Esophagus squamous epithelium (tissue), 5 donors: ENCODE measurements around the gene COL23A1. TPM values are rescaled to one million over a fixed set of nuclear protein-coding genes. Genes with fewer than 3 reads are reported as not detected.

Source experiments
- DNase-seq: peaks from one replicate; lab custom pipeline; 2025; lab: John Stamatoyannopoulos, UW
- H3K27ac ChIP-seq, 4 donors: fragments of 200-600 bp; sonication (generic); one replicate each; pipeline ENCODE4 v1.5.1; 2016 to 2019; ENCODE audit warnings: mild to moderate bottlenecking in 1 of 4
- H3K27me3 ChIP-seq, 4 donors: fragments of 200-600 bp; sonication (generic); 1 replicate in 3 of 4; 2 replicates in 1 of 4; pipeline versions ENCODE4 v1.5.1 to v1.6.0; 2017 to 2021; ENCODE audit warnings: antibody characterized with exemption in 1 of 4
- H3K36me3 ChIP-seq, 3 donors: fragments of 200-600 bp; sonication (generic); one replicate each; pipeline ENCODE4 v1.5.1; 2016 to 2019
- H3K4me1 ChIP-seq, 3 donors: fragments of 200-600 bp; sonication (generic); one replicate each; pipeline ENCODE4 v1.5.1; 2017 to 2019
- H3K4me3 ChIP-seq, 4 donors: fragments of 200-600 bp; sonication (generic); 1 replicate in 3 of 4; 2 replicates in 1 of 4; pipeline ENCODE4 v1.5.1; 2016 to 2019; ENCODE audit warnings: mild to moderate bottlenecking in 2 of 4, moderate library complexity in 1 of 4
- H3K9me3 ChIP-seq, 3 donors: fragments of 200-600 bp; sonication (generic); one replicate each; pipeline ENCODE4 v1.5.1; 2016 to 2019
- POLR2A ChIP-seq, 4 donors: fragments of 450-650 bp; IDR thresholded peaks; one replicate each; pipeline ENCODE4 v1.6.1; 2017; ENCODE audit warnings: antibody characterized with exemption in 4 of 4, mild to moderate bottlenecking in 4 of 4, moderate library complexity in 3 of 4
- WGBS, 2 donors: methylation state at CpG; one replicate each; pipeline ENCODE4 v1.1.5; 2018; 5-methylcytosine and 5-hydroxymethylcytosine counted together
- intact Hi-C: fragments of 100-400 bp; cut with DNase I; formaldehyde crosslinking; loops from one replicate; pipeline ENCODE4 v1.15.0; 2022
- total RNA-seq, 4 donors: library from RNA; depleted of rRNA; stranded (reverse); fragments of >200 nt; gene quantifications; one replicate each; pipeline ENCODE4 v1.1.0, GENCODE V29; 2016
- TF ChIP-seq, protein P1 (sequence below), 6 experiments: fragments of 450-650 bp in 4 of 6; fragments of 200-600 bp in 2 of 6; sonication (generic) in 2 of 6; IDR thresholded peaks; one replicate each; pipeline ENCODE4 v1.5.1; 2016 to 2019; ENCODE audit warnings: antibody characterized with exemption in 6 of 6, mild to moderate bottlenecking in 4 of 6, moderate library complexity in 4 of 6
- donor health status: DM: yes; HTN: yes; CAD: no.

Gene COL23A1
- total RNA-seq, 4 donors from 2014 or later = 0.41 to 1.5 (median 0.44) TPM; not detected in 1

DNA sequence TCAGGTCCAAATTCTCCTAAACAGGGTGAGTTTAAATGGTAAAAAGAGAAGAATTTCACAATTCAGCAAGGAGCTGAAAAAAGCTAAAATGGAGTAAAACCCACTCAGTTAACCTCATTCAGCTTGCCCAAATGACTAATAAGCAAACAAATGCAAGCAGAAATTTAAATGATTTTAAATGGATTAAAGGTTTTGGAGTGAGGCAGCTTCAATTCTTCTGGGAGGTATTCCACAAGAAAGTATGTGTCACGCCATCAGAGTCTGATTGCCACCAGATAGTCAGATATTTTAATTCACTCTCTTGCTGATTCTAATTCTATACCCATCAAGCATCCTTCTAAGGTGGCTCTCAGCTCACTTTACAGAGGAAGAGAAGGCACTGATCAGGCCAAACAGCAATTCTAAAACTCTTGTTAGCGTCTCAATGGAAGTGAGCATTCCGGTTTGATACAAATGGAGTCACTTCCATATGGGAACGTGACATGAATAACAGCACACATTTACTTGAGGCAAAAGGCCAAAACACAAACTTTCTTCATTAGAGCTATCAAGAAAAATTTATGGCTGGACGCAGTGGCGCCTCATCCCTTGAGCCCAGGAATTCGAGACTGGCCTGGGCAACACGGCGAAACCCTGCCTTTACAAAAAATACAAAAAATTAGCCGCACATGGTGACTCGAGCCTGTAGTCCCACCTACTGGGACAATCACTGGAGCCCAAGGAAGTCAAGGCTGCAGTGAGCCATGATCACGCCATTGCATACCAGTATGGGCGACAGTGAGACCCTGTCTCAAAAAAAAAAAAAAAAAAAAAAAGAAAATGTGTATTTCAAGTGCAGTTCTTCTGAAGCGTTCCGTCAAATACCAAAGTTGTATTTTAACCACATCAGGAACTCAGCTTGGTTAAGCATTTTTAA, 34.7 kb upstream of the COL23A1 start:
- Histone ChIP-seq H3K36me3 (peaks cover 0 to 36% (median 0%) of the 10 kb centered on the region in 3 donors), H3K9me3 (no peaks in the 10 kb centered on the region), H3K4me3 (peak overlapping the region; percentile 69 to 98 (median 91)), H3K27me3 (no peaks in the 10 kb centered on the region), H3K27ac (peak overlapping the region in 2 of 4 donors; percentile 93 to 99), H3K4me1 (peaks cover 10 to 51% (median 18%) of the 10 kb centered on the region in 3 donors)
- DNase-seq = no peak
- intact Hi-C loops = no loop called here
- TF ChIP-seq POLR2A (IDR thresholded peaks at IDR 0.05) = no peak
- TF ChIP-seq, protein P1, sequence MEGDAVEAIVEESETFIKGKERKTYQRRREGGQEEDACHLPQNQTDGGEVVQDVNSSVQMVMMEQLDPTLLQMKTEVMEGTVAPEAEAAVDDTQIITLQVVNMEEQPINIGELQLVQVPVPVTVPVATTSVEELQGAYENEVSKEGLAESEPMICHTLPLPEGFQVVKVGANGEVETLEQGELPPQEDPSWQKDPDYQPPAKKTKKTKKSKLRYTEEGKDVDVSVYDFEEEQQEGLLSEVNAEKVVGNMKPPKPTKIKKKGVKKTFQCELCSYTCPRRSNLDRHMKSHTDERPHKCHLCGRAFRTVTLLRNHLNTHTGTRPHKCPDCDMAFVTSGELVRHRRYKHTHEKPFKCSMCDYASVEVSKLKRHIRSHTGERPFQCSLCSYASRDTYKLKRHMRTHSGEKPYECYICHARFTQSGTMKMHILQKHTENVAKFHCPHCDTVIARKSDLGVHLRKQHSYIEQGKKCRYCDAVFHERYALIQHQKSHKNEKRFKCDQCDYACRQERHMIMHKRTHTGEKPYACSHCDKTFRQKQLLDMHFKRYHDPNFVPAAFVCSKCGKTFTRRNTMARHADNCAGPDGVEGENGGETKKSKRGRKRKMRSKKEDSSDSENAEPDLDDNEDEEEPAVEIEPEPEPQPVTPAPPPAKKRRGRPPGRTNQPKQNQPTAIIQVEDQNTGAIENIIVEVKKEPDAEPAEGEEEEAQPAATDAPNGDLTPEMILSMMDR (IDR thresholded peaks at IDR 0.05) = no peak
- WGBS, 2 donors = 14 to 21% methylated on average over 15 of the region's 15 CpGs

DNA sequence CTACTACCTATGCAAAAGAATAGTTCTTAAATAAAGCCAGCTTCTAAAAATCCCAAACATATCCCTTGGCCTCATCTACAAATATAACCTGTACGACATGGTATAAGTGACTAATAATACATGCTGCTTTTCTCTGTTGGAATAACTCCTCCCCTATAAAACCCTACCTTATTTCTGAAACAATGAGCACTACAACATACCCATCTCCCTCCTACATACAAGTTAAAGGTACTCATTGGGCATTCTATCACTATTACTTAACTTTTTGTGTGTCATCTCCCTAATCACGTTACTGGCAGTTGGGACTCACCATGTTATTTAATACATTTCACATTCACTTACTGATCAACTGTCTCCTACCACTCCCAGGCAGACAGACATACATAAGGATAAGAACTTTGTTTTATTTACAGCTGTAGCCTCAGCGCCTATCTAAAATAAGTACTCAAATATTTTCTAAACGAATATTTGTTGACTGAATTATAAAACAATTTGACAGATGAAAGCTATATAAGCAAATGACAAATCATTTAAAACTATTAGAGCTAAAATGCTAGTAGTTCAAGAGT, 32.6 kb upstream of the COL23A1 start:
- 61 to 65% methylated on average over 4 of the region's 4 CpGs for WGBS, 2 donors
- no peak for DNase-seq
- intact Hi-C loops = no loop called here
- Histone ChIP-seq H3K9me3 (no peaks in the 10 kb centered on the region), H3K27me3 (no peaks in the 10 kb centered on the region), H3K4me3 (no peak overlapping the region), H3K27ac (peak overlapping the region in 1 of 4 donors; percentile 1), H3K4me1 (peaks cover 10 to 56% (median 18%) of the 10 kb centered on the region in 3 donors), H3K36me3 (peaks cover 9 to 57% (median 9%) of the 10 kb centered on the region in 3 donors)
- TF ChIP-seq, protein P1 (IDR thresholded peaks at IDR 0.05) = no peak
- TF ChIP-seq POLR2A (IDR thresholded peaks at IDR 0.05) = no peak

DNA sequence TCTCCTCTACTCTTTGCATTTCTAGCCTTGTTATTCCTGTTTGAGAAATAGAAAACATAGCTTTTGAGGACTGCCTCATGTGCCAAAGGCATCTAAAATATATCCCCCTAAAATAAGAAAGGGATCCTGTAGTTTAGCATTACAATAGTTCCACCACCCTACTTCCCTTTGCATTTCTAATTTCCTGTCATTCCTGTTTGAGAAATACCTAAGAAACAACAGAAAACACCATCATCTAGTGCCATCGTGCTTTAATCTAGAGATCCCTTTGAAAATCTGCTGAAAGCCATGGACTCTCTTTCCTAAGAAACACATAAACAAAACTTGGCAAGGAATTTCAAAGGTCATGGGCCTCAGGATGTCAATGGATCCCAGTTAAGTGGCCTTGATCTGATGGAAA, 29.2 kb upstream of the COL23A1 start:
- Histone ChIP-seq H3K4me3 (no peak overlapping the region), H3K9me3 (no peaks in the 10 kb centered on the region), H3K27me3 (no peaks in the 10 kb centered on the region), H3K27ac (no peak overlapping the region), H3K36me3 (peaks cover 12 to 91% (median 26%) of the 10 kb centered on the region in 3 donors), H3K4me1 (peaks cover 5 to 35% (median 10%) of the 10 kb centered on the region in 3 donors)
- 47 to 58% methylated on average over 1 of the region's 1 CpG for WGBS, 2 donors
- no peak for TF ChIP-seq POLR2A (IDR thresholded peaks at IDR 0.05)
- TF ChIP-seq, protein P1 (IDR thresholded peaks at IDR 0.05) = no peak
- no peak for DNase-seq
- intact Hi-C loops = no loop called here

DNA sequence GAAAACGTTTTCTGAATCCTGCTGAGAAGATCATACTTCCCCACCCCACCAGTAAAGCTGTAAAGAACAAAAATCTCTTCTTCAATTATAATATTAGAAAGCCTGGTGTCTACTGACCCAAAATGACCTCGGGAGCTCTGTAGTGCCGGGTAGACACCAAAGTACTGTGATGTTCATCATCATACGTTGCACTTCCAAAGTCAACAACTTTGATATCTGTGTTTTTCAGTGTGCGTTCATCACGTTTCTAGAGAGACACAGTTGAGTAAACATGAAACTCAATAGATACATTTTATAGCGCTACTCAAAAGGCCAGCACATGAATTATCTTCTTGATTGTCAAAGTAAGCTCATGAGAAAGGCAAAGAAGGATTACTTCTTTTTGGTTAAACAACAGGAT, 22.1 kb upstream of the COL23A1 start:
- no peaks in the 10 kb centered on the region for H3K27me3 ChIP-seq
- no peak for DNase-seq
- H3K36me3 ChIP-seq = peaks cover 15 to 100% (median 55%) of the 10 kb centered on the region in 3 donors
- intact Hi-C loops = no loop called here
- TF ChIP-seq, protein P1 (IDR thresholded peaks at IDR 0.05) = no peak
- no peak for TF ChIP-seq POLR2A (IDR thresholded peaks at IDR 0.05)
- no peaks in the 10 kb centered on the region for H3K9me3 ChIP-seq
- WGBS, 2 donors = 78 to 79% methylated on average over 7 of the region's 7 CpGs
- no peaks in the 10 kb centered on the region for H3K4me1 ChIP-seq
- H3K4me3 ChIP-seq = no peak overlapping the region
- no peak overlapping the region for H3K27ac ChIP-seq

DNA sequence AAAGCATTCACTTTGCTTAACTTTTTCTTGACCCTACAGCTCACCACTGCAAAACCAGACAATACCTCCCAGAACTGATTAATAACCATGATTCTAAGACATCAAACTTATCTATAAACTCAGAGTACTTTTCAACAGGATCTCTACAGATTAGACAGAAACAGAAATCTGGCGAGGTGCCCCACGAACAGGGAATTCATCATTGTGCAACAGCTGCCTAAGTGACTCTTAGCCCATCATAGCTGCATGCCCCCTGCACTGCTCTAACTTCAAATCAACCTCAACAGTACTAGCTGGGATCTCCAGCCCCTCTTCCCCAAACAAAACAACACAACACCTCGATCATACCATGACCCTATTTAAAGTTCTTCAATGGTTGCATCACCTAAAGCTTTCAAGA, 16.1 kb upstream of the COL23A1 start:
- H3K27ac ChIP-seq = no peak overlapping the region
- WGBS, 2 donors = 88 to 91% methylated on average over 3 of the region's 3 CpGs
- no peaks in the 10 kb centered on the region for H3K27me3 ChIP-seq
- no peak overlapping the region for H3K4me3 ChIP-seq
- DNase-seq = no peak
- no peaks in the 10 kb centered on the region for H3K9me3 ChIP-seq
- H3K36me3 ChIP-seq = peaks cover under 1 to 100% (median 28%) of the 10 kb centered on the region in 3 donors
- intact Hi-C loops = no loop called here
- no peaks in the 10 kb centered on the region for H3K4me1 ChIP-seq
- TF ChIP-seq, protein P1 (IDR thresholded peaks at IDR 0.05) = no peak
- TF ChIP-seq POLR2A (IDR thresholded peaks at IDR 0.05) = no peak
